Lower lobe of right lung (tissue), 2 donors: Measurements from ENCODE around the gene CRTC1. TPM values are rescaled to one million over a fixed set of nuclear protein-coding genes. Genes with fewer than 3 reads are reported as not detected.

Experiments used
- ATAC-seq, 2 donors: fragments of 200-7000 bp; cut with Tn5 transposase; one replicate each; pipeline ENCODE4 v1.9.1; 2020 to 2022; ENCODE audit warnings: mild to moderate bottlenecking in 2 of 2, moderate library complexity in 2 of 2
- DNase-seq: peaks from one replicate; pipeline ENCODE4 v3.0.0-alpha.2; 2020
- H3K27ac ChIP-seq: fragments of 200-600 bp; one replicate; pipeline ENCODE4 v1.8.0; 2022
- H3K27me3 ChIP-seq: fragments of 200-600 bp; one replicate; pipeline ENCODE4 v1.8.0; 2022; ENCODE audit warnings: low read depth
- H3K36me3 ChIP-seq: fragments of 200-600 bp; one replicate; pipeline ENCODE4 v1.8.0; 2022; ENCODE audit warnings: mild to moderate bottlenecking
- H3K4me1 ChIP-seq: fragments of 200-600 bp; one replicate; pipeline ENCODE4 v1.8.0; 2022
- H3K4me3 ChIP-seq: fragments of 200-600 bp; one replicate; pipeline ENCODE4 v1.8.0; 2022; ENCODE audit warnings: mild to moderate bottlenecking
- H3K9me3 ChIP-seq: fragments of 200-600 bp; one replicate; pipeline ENCODE4 v1.8.0; 2022
- CTCF ChIP-seq: fragments of 200-600 bp; IDR thresholded peaks from one replicate; pipeline ENCODE4 v1.8.0; 2022; ENCODE audit warnings: antibody characterized with exemption, mild to moderate bottlenecking
- intact Hi-C: fragments of 100-400 bp; cut with DNase I; formaldehyde crosslinking; loops from one replicate; pipeline ENCODE4 v1.11.0; 2022
- total RNA-seq: library from RNA; stranded (reverse); fragmentation: NEBNext Ultra II Directional; extraction: Animal tissue kit (Norgen Biotek cat#: 25700); gene quantifications from one replicate; pipeline ENCODE4 v1.2.1, GENCODE V29; 2021
- donor health status: DM: no; HTN: yes; CAD: no; lungs with severe emphysema.

Gene CRTC1
- total RNA-seq, 1 donor from 2014 or later: 16.2 TPM

GRCh38 chr19:18636969-18637629 lies 46.4 kb upstream of the CRTC1 start, which contains the start of gene KLHL26:
TSS of gene KLHL26 (plus strand) at chr19:18637028. CDS start at chr19:18637055, 27 bp downstream.
- peaks cover 20% of the 10 kb centered on the region for H3K4me1 ChIP-seq
- H3K36me3 ChIP-seq: peaks cover 4% of the 10 kb centered on the region
- ATAC-seq (no peak), DNase-seq (no peak)
- no peaks in the 10 kb centered on the region for H3K9me3 ChIP-seq
- H3K27ac ChIP-seq: peak within 1 kb of the TSS; percentile 87
- H3K4me3 ChIP-seq: peak within 1 kb of the TSS; percentile 78
- TF ChIP-seq CTCF: no peak
- intact Hi-C loops: no loop called here
- no peaks in the 10 kb centered on the region for H3K27me3 ChIP-seq

GRCh38 chr19:18637673-18638630 lies 45.5 kb upstream of the CRTC1 start:
- no peaks in the 10 kb centered on the region for H3K27me3 ChIP-seq
- H3K9me3 ChIP-seq: no peaks in the 10 kb centered on the region
- peak overlapping the region; percentile 87 for H3K27ac ChIP-seq
- no peak for TF ChIP-seq CTCF
- H3K4me3 ChIP-seq: peak overlapping the region; percentile 78
- ATAC-seq (no peak), DNase-seq (no peak)
- intact Hi-C loops: no loop called here
- H3K36me3 ChIP-seq: peaks cover 4% of the 10 kb centered on the region
- peaks cover 20% of the 10 kb centered on the region for H3K4me1 ChIP-seq

- Histone ChIP-seq H3K9me3 (no peaks in the 10 kb centered on the region), H3K27ac (no peak overlapping the region), H3K27me3 (no peaks in the 10 kb centered on the region), H3K4me1 (peaks cover 25% of the 10 kb centered on the region), H3K36me3 (peaks cover 4% of the 10 kb centered on the region), H3K4me3 (no peak overlapping the region)
- ATAC-seq (no peak), DNase-seq (no peak)
- intact Hi-C loops: no loop called here
- TF ChIP-seq CTCF: no peak
Measured at GRCh38 chr19:18639706-18640243, 43.7 kb upstream of the CRTC1 start.

GRCh38 chr19:18644196-18645034 lies 39.1 kb upstream of the CRTC1 start:
- H3K27me3 ChIP-seq: no peaks in the 10 kb centered on the region
- TF ChIP-seq CTCF: no peak
- ATAC-seq (peak; percentile 49 to 52), DNase-seq (no peak)
- H3K4me1 ChIP-seq: peaks cover 20% of the 10 kb centered on the region
- no peak overlapping the region for H3K4me3 ChIP-seq
- no peaks in the 10 kb centered on the region for H3K9me3 ChIP-seq
- intact Hi-C loops: no loop called here
- H3K36me3 ChIP-seq: peaks cover 4% of the 10 kb centered on the region
- H3K27ac ChIP-seq: no peak overlapping the region

- ATAC-seq: no peak
- no peak for TF ChIP-seq CTCF
- Histone ChIP-seq H3K4me1 (peaks cover 26% of the 10 kb centered on the region), H3K27ac (no peak overlapping the region), H3K36me3 (peaks cover 4% of the 10 kb centered on the region), H3K9me3 (no peaks in the 10 kb centered on the region), H3K4me3 (no peak overlapping the region), H3K27me3 (no peaks in the 10 kb centered on the region)
- no peak for DNase-seq
- intact Hi-C loops: no loop called here
Measured at GRCh38 chr19:18645035-18645511, 38.4 kb upstream of the CRTC1 start.
